Breast epithelium (tissue), 3 donors: Measurements from ENCODE around the gene ERLIN1.

ENCODE experiments used
- CTCF ChIP-seq, 3 donors: fragments of 450-650 bp; IDR thresholded peaks; one replicate each; pipeline ENCODE4 v1.5.1; 2016 to 2017; ENCODE audit warnings: antibody characterized with exemption in 3 of 3, mild to moderate bottlenecking in 3 of 3, moderate library complexity in 3 of 3
- POLR2A ChIP-seq: fragments of 450-650 bp; IDR thresholded peaks from one replicate; pipeline ENCODE4 v1.6.1; 2016; ENCODE audit warnings: antibody characterized with exemption, mild to moderate bottlenecking, moderate library complexity

- TF ChIP-seq CTCF (IDR thresholded peaks at IDR 0.05) (no peak), POLR2A (no peak)
Measured at GRCh38 chr10:100101192-100102076, 84.4 kb downstream of the ERLIN1 start.
